Stomach (tissue), 4 donors: ENCODE data around the gene ITGA7.

Source experiments
- POLR2A ChIP-seq, 4 donors: fragments of 450-650 bp; IDR thresholded peaks; one replicate each; pipeline ENCODE4 v1.6.1; 2016; ENCODE audit warnings: antibody characterized with exemption in 4 of 4, control low read depth in 2 of 4, mild to moderate bottlenecking in 1 of 4, moderate library complexity in 1 of 4
- POLR2AphosphoS5 ChIP-seq, 3 donors: sonication (generic); formaldehyde crosslinking; IDR thresholded peaks; one replicate each; pipeline ENCODE4 v1.6.1; 2016; ENCODE audit warnings: antibody characterized with exemption in 3 of 3
- TF ChIP-seq, protein P1 (sequence below), 7 experiments: fragments of 450-650 bp in 4 of 7; fragments of 200-600 bp in 3 of 7; sonication (generic) in 3 of 7; IDR thresholded peaks; one replicate each; pipeline ENCODE4 v1.5.1; 2016 to 2019; ENCODE audit warnings: antibody characterized with exemption in 7 of 7, control low read depth in 2 of 7, mild to moderate bottlenecking in 1 of 7

GRCh38 chr12:55684761-55685370 lies 22.8 kb downstream of the ITGA7 start:
- TF ChIP-seq, protein P1, sequence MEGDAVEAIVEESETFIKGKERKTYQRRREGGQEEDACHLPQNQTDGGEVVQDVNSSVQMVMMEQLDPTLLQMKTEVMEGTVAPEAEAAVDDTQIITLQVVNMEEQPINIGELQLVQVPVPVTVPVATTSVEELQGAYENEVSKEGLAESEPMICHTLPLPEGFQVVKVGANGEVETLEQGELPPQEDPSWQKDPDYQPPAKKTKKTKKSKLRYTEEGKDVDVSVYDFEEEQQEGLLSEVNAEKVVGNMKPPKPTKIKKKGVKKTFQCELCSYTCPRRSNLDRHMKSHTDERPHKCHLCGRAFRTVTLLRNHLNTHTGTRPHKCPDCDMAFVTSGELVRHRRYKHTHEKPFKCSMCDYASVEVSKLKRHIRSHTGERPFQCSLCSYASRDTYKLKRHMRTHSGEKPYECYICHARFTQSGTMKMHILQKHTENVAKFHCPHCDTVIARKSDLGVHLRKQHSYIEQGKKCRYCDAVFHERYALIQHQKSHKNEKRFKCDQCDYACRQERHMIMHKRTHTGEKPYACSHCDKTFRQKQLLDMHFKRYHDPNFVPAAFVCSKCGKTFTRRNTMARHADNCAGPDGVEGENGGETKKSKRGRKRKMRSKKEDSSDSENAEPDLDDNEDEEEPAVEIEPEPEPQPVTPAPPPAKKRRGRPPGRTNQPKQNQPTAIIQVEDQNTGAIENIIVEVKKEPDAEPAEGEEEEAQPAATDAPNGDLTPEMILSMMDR (IDR thresholded peaks at IDR 0.05): no peak
- TF ChIP-seq POLR2AphosphoS5 (IDR thresholded peaks at IDR 0.05) (no peak), POLR2A (IDR thresholded peaks at IDR 0.05) (no peak)
